Gastrocnemius medialis (tissue), 4 donors: ENCODE results near the gene SLC25A1. TPM values are rescaled to one million over a fixed set of nuclear protein-coding genes. Genes with fewer than 3 reads are reported as not detected.

Source experiments
- ATAC-seq, 2 donors: fragments of 150-250 bp; one replicate each; pipeline ENCODE4 v1.9.1; 2016
- DNase-seq, 2 donors: peaks; one replicate each; pipeline ENCODE4 v3.0.0-alpha.2; 2019
- H3K27ac ChIP-seq, 4 donors: fragments of 200-600 bp; sonication (generic); 1 replicate in 1 of 4; 2 replicates in 3 of 4; pipeline ENCODE4 v1.5.1; 2016 to 2018; ENCODE audit warnings: mild to moderate bottlenecking in 2 of 4, moderate library complexity in 1 of 4
- H3K27me3 ChIP-seq, 3 donors: fragments of 200-600 bp; sonication (generic) in 2 of 3; 1 replicate in 1 of 3; 2 replicates in 2 of 3; pipeline versions ENCODE4 v1.5.1 to v1.6.0; 2016 to 2019; ENCODE audit warnings: mild to moderate bottlenecking in 1 of 3, moderate library complexity in 1 of 3
- H3K36me3 ChIP-seq, 2 donors: fragments of 200-600 bp; sonication (generic) in 1 of 2; one replicate each; pipeline ENCODE4 v1.5.1; 2017 to 2018
- H3K4me1 ChIP-seq, 2 donors: fragments of 200-600 bp; sonication (generic) in 1 of 2; one replicate each; pipeline ENCODE4 v1.5.1; 2016 to 2017; ENCODE audit warnings: mild to moderate bottlenecking in 2 of 2
- H3K4me3 ChIP-seq, 4 donors: fragments of 200-600 bp; sonication (generic) in 3 of 4; 1 replicate in 1 of 4; 2 replicates in 3 of 4; pipeline ENCODE4 v1.5.1; 2016 to 2019; ENCODE audit warnings: mild to moderate bottlenecking in 2 of 4
- H3K9me3 ChIP-seq, 3 donors: fragments of 200-600 bp; sonication (generic) in 2 of 3; 1 replicate in 1 of 3; 2 replicates in 2 of 3; pipeline ENCODE4 v1.5.1; 2016 to 2019
- POLR2A ChIP-seq, 2 donors: fragments of 450-650 bp; IDR thresholded peaks; one replicate each; pipeline ENCODE4 v1.6.1; 2017; ENCODE audit warnings: antibody characterized with exemption in 2 of 2, mild to moderate bottlenecking in 2 of 2, moderate library complexity in 2 of 2
- in situ Hi-C, 4 donors: fragments of 200-750 bp; cut with MboI; loops; one replicate each; pipeline versions ENCODE4 v1.15.0 to v1.8.0; 2017; ENCODE audit warnings: low sequenced_read_pairs in 4 of 4
- intact Hi-C: fragments of 100-400 bp; cut with DNase I; formaldehyde crosslinking; loops from one replicate; pipeline ENCODE4 v1.15.1; 2023; ENCODE audit warnings: low total_unique reads
- total RNA-seq, 4 donors: library from RNA; depleted of rRNA; stranded (reverse); fragments of >200 nt; gene quantifications; one replicate each; pipeline versions ENCODE4 v1.1.0 to v1.2.3, GENCODE V29; 2016
- TF ChIP-seq, protein P1 (sequence below), 5 experiments: fragments of 450-650 bp in 3 of 5; fragments of 200-600 bp in 2 of 5; sonication (generic) in 2 of 5; IDR thresholded peaks in 4 of 5; conservative IDR thresholded peaks in 1 of 5; 1 replicate in 4 of 5; 2 replicates in 1 of 5; pipeline ENCODE4 v1.5.1; 2016 to 2019; ENCODE audit warnings: antibody characterized with exemption in 5 of 5, mild to moderate bottlenecking in 3 of 5, moderate library complexity in 3 of 5

SLC25A1 gene
- total RNA-seq, 4 donors from 2014 or later = 10.5 to 16.6 (median 13.5) TPM

DNA sequence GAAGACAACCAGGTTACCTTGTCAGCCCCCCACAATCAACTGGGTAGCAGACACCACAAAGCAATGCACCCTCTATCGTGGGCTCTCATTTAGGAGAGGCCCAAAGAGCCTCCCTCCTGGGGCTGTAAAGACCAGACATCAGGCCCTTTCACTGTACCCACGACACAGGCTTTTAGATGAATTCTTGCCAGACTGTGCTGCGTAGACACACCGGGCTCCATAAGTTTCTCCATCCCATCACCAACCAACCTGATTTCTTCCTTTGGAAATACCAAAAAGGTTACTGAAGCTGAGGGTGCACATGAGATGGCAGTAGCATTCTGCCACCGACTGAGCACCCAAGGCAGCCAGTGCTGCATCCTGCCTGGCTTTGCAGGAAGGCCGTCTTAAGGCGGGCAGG, 46.4 kb upstream of the SLC25A1 start:
- DNase-seq (no peak), ATAC-seq (no peak)
- in situ Hi-C loops = loop anchor here in 2 of 4 donors (10.0 to 25.0 kb wide), 2 partner anchors 50 to 162 kb away; no protein-coding TSS in a partner anchor
- Histone ChIP-seq H3K9me3 (no peaks in the 10 kb centered on the region), H3K27me3 (no peaks in the 10 kb centered on the region), H3K4me1 (peaks cover 6% of the 10 kb centered on the region in 2 donors), H3K27ac (no peak overlapping the region), H3K4me3 (no peak overlapping the region), H3K36me3 (peaks cover 0 to 97% of the 10 kb centered on the region in 2 donors)
- intact Hi-C loops = no loop called here
- TF ChIP-seq, protein P1, sequence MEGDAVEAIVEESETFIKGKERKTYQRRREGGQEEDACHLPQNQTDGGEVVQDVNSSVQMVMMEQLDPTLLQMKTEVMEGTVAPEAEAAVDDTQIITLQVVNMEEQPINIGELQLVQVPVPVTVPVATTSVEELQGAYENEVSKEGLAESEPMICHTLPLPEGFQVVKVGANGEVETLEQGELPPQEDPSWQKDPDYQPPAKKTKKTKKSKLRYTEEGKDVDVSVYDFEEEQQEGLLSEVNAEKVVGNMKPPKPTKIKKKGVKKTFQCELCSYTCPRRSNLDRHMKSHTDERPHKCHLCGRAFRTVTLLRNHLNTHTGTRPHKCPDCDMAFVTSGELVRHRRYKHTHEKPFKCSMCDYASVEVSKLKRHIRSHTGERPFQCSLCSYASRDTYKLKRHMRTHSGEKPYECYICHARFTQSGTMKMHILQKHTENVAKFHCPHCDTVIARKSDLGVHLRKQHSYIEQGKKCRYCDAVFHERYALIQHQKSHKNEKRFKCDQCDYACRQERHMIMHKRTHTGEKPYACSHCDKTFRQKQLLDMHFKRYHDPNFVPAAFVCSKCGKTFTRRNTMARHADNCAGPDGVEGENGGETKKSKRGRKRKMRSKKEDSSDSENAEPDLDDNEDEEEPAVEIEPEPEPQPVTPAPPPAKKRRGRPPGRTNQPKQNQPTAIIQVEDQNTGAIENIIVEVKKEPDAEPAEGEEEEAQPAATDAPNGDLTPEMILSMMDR (IDR thresholded peaks at IDR 0.05 in 4 of 5, conservative IDR thresholded peaks at IDR 0.05 in 1 of 5) = no peak
- no peak for TF ChIP-seq POLR2A (IDR thresholded peaks at IDR 0.05)

DNA sequence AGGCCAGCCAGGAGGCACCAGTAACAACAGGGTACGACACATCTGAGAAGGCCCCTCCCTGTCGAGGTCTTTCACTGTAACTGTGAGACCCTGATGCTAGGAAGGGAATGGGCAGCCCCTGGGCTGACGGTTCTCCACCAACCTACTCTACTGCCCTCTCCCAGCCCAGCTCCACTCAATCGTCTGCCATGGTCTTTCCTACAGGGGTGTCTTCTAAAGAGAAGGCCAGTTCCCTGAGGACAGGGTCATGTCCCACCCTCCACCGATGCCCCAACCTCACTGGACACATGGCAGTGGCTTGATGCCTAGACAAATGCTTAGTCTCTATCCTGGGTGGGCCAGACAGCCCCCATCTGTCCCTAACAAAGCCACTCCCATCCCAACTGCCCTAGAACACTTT, 46.0 kb upstream of the SLC25A1 start:
- DNase-seq (no peak), ATAC-seq (no peak)
- peaks cover 0 to 98% of the 10 kb centered on the region in 2 donors for H3K36me3 ChIP-seq
- no peak overlapping the region for H3K27ac ChIP-seq
- no peak overlapping the region for H3K4me3 ChIP-seq
- H3K9me3 ChIP-seq = no peaks in the 10 kb centered on the region
- in situ Hi-C loops (loop anchor here in 2 of 4 donors (10.0 to 25.0 kb wide), 2 partner anchors 50 to 163 kb away; no protein-coding TSS in a partner anchor), intact Hi-C loops (no loop called here)
- H3K27me3 ChIP-seq = no peaks in the 10 kb centered on the region
- TF ChIP-seq, protein P1 (IDR thresholded peaks at IDR 0.05 in 4 of 5, conservative IDR thresholded peaks at IDR 0.05 in 1 of 5) = no peak
- TF ChIP-seq POLR2A (IDR thresholded peaks at IDR 0.05) = no peak
- H3K4me1 ChIP-seq = peaks cover 6 to 10% of the 10 kb centered on the region in 2 donors

DNA sequence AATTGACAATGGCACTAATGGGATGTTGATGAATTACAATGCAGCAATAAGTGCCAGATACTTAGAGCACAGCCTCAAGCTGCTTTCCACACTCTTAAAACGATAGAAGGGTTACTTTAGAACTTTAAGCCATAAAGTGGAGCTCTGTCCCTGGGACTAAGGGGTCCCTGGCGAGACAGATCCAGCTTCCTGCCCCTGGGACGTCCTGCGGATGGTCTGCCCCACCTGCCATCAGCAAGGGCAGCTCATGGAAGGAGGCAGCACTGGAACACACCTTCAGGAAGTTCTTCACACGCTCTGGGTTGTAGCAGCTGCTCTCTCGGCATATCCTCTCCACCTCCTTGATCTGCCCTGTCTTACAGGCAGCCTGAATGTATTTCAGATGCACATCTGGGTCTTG, 45.1 kb upstream of the SLC25A1 start:
- H3K36me3 ChIP-seq = peaks cover 0 to 92% of the 10 kb centered on the region in 2 donors
- in situ Hi-C loops = loop anchor here in 2 of 4 donors (10.0 to 25.0 kb wide), 2 partner anchors 51 to 164 kb away; no protein-coding TSS in a partner anchor

DNA sequence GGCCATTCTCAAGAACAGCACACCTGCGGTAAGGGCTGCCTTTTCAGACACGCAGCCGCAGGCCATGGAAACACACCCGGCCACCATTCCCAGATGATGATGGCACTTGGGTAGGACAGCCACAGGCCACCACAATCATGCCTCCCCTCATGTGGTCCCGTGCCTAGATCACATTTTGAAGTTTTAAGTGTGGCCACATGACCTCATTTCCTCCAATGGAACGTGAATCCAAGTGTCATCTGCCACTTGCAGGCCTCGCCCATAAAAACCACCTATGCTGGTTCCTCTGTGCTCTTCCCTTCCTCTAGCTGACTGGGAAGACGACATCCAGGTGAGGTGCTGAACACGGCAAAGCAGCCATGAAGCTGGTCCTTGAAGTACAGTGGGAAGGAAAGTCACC, 44.6 kb upstream of the SLC25A1 start:
- no peaks in the 10 kb centered on the region for H3K27me3 ChIP-seq
- H3K36me3 ChIP-seq = peaks cover 0 to 87% of the 10 kb centered on the region in 2 donors
- DNase-seq (no peak), ATAC-seq (no peak)
- H3K9me3 ChIP-seq = no peaks in the 10 kb centered on the region
- in situ Hi-C loops (loop anchor here in 2 of 4 donors (10.0 to 25.0 kb wide), 2 partner anchors 52 to 164 kb away; no protein-coding TSS in a partner anchor), intact Hi-C loops (no loop called here)
- TF ChIP-seq, protein P1 (IDR thresholded peaks at IDR 0.05 in 4 of 5, conservative IDR thresholded peaks at IDR 0.05 in 1 of 5) = no peak
- no peak for TF ChIP-seq POLR2A (IDR thresholded peaks at IDR 0.05)
- H3K4me3 ChIP-seq = no peak overlapping the region
- peak overlapping the region in 1 of 4 donors; percentile 27 for H3K27ac ChIP-seq
- peaks cover 14 to 18% of the 10 kb centered on the region in 2 donors for H3K4me1 ChIP-seq

More for the DNA sequence above, 45.1 kb upstream of the SLC25A1 start:
- Histone ChIP-seq H3K4me3 (no peak overlapping the region), H3K27ac (peak overlapping the region in 1 of 4 donors; percentile 27), H3K4me1 (peaks cover 12 to 14% of the 10 kb centered on the region in 2 donors), H3K9me3 (no peaks in the 10 kb centered on the region), H3K27me3 (no peaks in the 10 kb centered on the region)
- intact Hi-C loops = no loop called here
- ATAC-seq = no peak
- TF ChIP-seq, protein P1 (IDR thresholded peaks at IDR 0.05 in 4 of 5, conservative IDR thresholded peaks at IDR 0.05 in 1 of 5) = no peak
- no peak for TF ChIP-seq POLR2A (IDR thresholded peaks at IDR 0.05)
- no peak for DNase-seq
